Measurements from ENCODE around the gene ST7.

GRCh38 chr7:117188376-117188775 is 235.1 kb downstream of the ST7 start:
- TF ChIP-seq ZFP30 (CRISPR knock-in tag; IDR thresholded peaks at IDR 0.05) (no peak), TCF4 (CRISPR knock-in tag; IDR thresholded peaks at IDR 0.05; ENCODE audit: borderline replicate concordance) (no peak), ZFP3 (CRISPR knock-in tag; IDR thresholded peaks at IDR 0.05) (no peak), GLIS3 (CRISPR knock-in tag; IDR thresholded peaks at IDR 0.05) (no peak), ISL1 (CRISPR knock-in tag; IDR thresholded peaks at IDR 0.05) (no peak), ZNF8 (CRISPR knock-in tag; IDR thresholded peaks at IDR 0.05) (no peak), BACH2 (CRISPR knock-in tag; IDR thresholded peaks at IDR 0.05; ENCODE audit: borderline replicate concordance) (no peak), CSDC2 (CRISPR knock-in tag; IDR thresholded peaks at IDR 0.05) (no peak), TSHZ2 (CRISPR knock-in tag; IDR thresholded peaks at IDR 0.05) (no peak)
- TF ChIP-seq, protein P1, sequence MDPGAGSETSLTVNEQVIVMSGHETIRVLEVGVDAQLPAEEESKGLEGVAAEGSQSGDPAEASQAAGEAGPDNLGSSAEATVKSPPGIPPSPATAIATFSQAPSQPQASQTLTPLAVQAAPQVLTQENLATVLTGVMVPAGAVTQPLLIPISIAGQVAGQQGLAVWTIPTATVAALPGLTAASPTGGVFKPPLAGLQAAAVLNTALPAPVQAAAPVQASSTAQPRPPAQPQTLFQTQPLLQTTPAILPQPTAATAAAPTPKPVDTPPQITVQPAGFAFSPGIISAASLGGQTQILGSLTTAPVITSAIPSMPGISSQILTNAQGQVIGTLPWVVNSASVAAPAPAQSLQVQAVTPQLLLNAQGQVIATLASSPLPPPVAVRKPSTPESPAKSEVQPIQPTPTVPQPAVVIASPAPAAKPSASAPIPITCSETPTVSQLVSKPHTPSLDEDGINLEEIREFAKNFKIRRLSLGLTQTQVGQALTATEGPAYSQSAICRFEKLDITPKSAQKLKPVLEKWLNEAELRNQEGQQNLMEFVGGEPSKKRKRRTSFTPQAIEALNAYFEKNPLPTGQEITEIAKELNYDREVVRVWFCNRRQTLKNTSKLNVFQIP (CRISPR knock-in tag; IDR thresholded peaks at IDR 0.05; ENCODE audit: borderline replicate concordance, low read depth), result no peak

All from SK-N-SH treated with all-trans-retinoic acid at 6 μM for 48 hours (cell line).